Glomerular visceral epithelial cell (primary cell): ENCODE measurements around the gene OR9A4.

Experiments
- DNase-seq: peaks from one replicate; pipeline ENCODE4 v3.0.0-alpha.2; 2016; ENCODE audit errors: extremely low spot score

OR9A4 gene

GRCh38 chr7:141946796-141947195, 30.6 kb downstream of the OR9A4 start, which contains the start of gene CLEC5A:
CLEC5A (minus strand) TSS chr7:141946974; CDS start chr7:141946292, 682 bp downstream.
- no peak for DNase-seq

DNA sequence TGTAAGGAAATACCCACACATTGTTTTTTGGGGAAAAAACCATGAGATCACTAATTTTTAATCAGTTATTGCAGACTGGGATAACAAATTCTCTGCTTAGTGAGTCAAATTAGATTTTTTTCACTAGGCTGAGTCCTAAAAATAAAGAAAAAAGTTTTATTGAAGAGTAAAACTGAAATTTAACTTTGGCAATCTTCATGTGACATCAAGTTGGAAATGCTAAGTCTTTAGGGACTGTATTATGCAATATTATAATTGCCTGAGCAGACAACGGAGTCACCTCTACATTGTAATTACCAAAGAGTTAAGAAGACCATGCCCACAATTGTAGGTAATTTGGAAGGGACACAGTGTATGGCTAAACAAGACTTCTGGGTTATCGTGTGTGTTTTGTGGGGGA, 32.8 kb downstream of the OR9A4 start:
- DNase-seq = no peak

DNA sequence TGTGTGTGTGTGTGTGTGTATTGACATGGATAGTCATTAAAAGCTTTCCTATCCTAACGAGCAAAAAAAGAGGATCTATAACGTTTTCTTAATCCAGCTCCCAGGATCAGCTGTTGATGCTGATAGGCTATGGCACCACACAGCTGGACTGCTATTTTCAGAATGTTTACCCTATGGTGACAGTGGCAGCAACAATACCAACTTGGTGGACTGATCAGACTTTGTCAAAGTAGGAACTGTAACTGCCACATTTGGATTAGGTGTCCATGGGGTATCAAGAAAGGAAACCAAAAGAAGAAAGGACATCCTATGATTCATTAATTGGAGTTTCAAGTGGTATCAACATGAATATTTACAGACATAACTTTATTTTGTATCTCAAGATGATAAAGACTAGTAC, 33.3 kb downstream of the OR9A4 start:
- DNase-seq = no peak

DNA sequence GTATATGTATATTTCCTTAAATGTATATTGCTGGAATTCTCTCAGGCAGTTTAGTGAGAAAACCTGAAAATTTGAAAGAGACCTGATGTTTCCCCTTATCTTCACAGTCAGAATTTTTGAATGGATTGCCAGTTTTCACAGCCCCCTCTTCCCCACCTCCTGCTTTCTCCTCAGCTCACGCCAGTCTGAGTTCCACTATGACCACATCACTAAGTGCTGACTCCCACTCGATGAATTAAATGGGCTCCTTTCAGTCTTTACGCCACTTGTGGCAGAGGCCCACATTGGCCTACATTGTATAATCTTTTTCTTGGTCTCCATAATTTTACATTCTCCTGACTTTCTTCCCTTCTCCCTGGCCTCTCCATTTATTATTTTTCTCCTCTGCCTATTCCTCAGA, 33.7 kb downstream of the OR9A4 start:
- DNase-seq = no peak

DNA sequence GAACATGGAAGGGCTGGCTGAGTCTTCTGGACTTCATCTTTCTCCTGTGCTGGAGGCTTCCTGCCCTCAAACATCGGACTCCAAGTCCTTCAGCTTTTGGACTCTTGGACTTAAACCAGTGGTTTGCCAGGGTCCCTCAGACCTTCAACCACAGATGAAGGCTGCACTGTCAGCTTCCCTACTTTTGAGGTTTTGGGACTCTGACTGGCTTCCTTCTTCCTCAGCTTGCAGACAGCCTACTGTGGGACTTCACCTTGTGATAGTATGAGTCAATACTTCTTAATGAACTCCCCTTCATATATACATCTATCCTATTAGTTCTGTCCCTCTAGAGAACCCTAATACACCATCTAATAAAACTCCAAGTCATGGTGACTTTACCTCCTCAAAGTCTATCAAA, 34.6 kb downstream of the OR9A4 start:
- no peak for DNase-seq

- no peak for DNase-seq
Measured at GRCh38 chr7:141952461-141952860, 36.3 kb downstream of the OR9A4 start.

- DNase-seq = no peak
Measured at GRCh38 chr7:141954334-141954733, 38.1 kb downstream of the OR9A4 start.

- no peak for DNase-seq
Measured at GRCh38 chr7:141956084-141956483, 39.9 kb downstream of the OR9A4 start.

DNA sequence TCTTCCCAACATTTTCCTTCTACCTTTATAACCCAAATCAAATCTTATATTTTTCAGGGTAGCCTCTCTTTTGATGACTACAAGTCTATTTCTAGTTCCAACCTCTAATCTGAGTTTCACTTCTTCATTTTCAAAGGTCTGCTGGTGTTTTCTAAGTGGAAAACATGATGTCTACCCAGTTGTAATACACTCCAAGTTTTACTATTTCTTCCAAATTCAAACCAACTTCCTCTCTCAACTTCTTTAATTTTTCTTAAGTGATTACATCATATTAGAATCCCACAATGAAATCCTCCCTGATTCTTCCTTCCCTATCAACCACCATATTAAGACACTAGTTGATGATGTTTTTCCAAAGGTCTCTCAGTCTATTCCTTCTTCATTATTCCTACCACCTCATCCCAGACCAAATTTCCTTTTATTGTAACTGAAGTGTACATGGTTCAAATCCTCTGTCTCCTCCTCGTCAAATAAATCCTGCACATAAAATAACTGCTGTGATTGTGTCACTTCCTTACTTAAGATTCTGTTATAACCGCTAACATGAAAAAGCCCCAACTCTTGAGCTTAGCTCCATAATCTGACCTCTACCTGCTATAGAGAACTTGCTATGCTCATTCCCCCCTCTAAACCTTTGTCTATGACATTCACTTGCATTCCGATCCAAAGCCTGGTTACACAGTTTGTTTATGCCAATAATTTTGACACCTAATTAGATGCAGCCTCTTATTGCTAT, 44.7 kb downstream of the OR9A4 start:
- DNase-seq = no peak
